WTC11 (cell line): Measurements from ENCODE around the gene TTLL4. TPM values are rescaled to one million over a fixed set of nuclear protein-coding genes. Genes with fewer than 3 reads are reported as not detected.

ENCODE experiments used
- ATAC-seq: fragments of 200-7000 bp; cut with Tn5 transposase; 2 replicates; pipeline ENCODE4 v1.10.0; 2021; ENCODE audit warnings: mild to moderate bottlenecking, moderate library complexity
- CTCF ChIA-PET: fragments of 300-600 bp; sonication (Branson Sonifier 250); formaldehyde crosslinking; loops from one replicate; lab custom pipeline; 2021; ENCODE audit warnings: antibody characterized with exemption; lab: Charles Lee
- POLR2A ChIA-PET: fragments of 350-600 bp; sonication (Branson Sonifier 250); formaldehyde crosslinking; loops from one replicate; lab custom pipeline; 2021; ENCODE audit warnings: antibody characterized with exemption; lab: Charles Lee
- DNase-seq: peaks from one replicate; pipeline ENCODE4 v3.0.0; 2021; ENCODE audit warnings: low spot score
- H3K27ac Mint-ChIP-seq: 2 replicates; pipeline ENCODE4 v1.8.0; 2021; ENCODE audit warnings: mixed read lengths
- H3K27me3 Mint-ChIP-seq: 2 replicates; pipeline ENCODE4 v1.8.0; 2021; ENCODE audit warnings: low read depth, mild to moderate bottlenecking, moderate library complexity, mixed read lengths
- H3K36me3 Mint-ChIP-seq: 2 replicates; pipeline ENCODE4 v1.8.0; 2021; ENCODE audit warnings: mixed read lengths
- H3K4me1 Mint-ChIP-seq: 2 replicates; pipeline ENCODE4 v1.8.0; 2022; ENCODE audit warnings: mixed read lengths
- H3K4me3 Mint-ChIP-seq: 2 replicates; pipeline ENCODE4 v1.8.0; 2021; ENCODE audit warnings: mild to moderate bottlenecking, moderate library complexity, mixed read lengths
- H3K9me3 Mint-ChIP-seq: 2 replicates; pipeline ENCODE4 v1.8.0; 2021; ENCODE audit warnings: mixed read lengths
- MXD4 ChIP-seq: fragments of 250-450 bp; sonication (Bioruptor Pico); IDR thresholded peaks from 2 replicates; pipeline ENCODE4 v1.8.0; 2021; ENCODE audit warnings: mild to moderate bottlenecking, moderate library complexity, borderline replicate concordance
- NFATC4 ChIP-seq: fragments of 250-450 bp; sonication (Bioruptor Pico); IDR thresholded peaks from 2 replicates; pipeline ENCODE4 v1.9.0; 2021; ENCODE audit warnings: mild to moderate bottlenecking
- NR1H2 ChIP-seq: sonication (generic); formaldehyde crosslinking; IDR thresholded peaks from 2 replicates; pipeline ENCODE4 v1.9.0; 2021; ENCODE audit warnings: mild to moderate bottlenecking, moderate library complexity, missing genetic modification reagents
- NR3C1 ChIP-seq: sonication (generic); formaldehyde crosslinking; conservative IDR thresholded peaks from 2 replicates; pipeline ENCODE4 v1.8.1; 2023; ENCODE audit warnings: low read depth, mild to moderate bottlenecking, missing genetic modification reagents
- RORB ChIP-seq: fragments of 250-450 bp; sonication (Bioruptor Pico); IDR thresholded peaks from 2 replicates; pipeline ENCODE4 v1.9.0; 2021; ENCODE audit warnings: mild to moderate bottlenecking
- TEAD1 ChIP-seq: sonication (generic); formaldehyde crosslinking; IDR thresholded peaks from 2 replicates; pipeline ENCODE4 v1.8.0; 2022; ENCODE audit warnings: mild to moderate bottlenecking, missing genetic modification reagents
- total RNA-seq: library from RNA; stranded (reverse); gene quantifications from 3 replicates; pipeline ENCODE4 v1.2.3, GENCODE V29; 2021
- TF ChIP-seq, protein P1 (sequence below): sonication (generic); formaldehyde crosslinking; IDR thresholded peaks from 2 replicates; pipeline ENCODE4 v1.8.1; 2023; ENCODE audit warnings: mild to moderate bottlenecking, missing genetic modification reagents
- TF ChIP-seq, protein P2 (sequence below): sonication (generic); formaldehyde crosslinking; IDR thresholded peaks from 2 replicates; pipeline ENCODE4 v1.8.0; 2022; ENCODE audit warnings: mild to moderate bottlenecking, missing genetic modification reagents
- TF ChIP-seq, protein P3 (sequence below): fragments of 250-450 bp; sonication (Bioruptor Pico); IDR thresholded peaks from 2 replicates; pipeline ENCODE4 v1.9.0; 2021; ENCODE audit warnings: mild to moderate bottlenecking
- TF ChIP-seq, protein P4 (sequence below): sonication (generic); formaldehyde crosslinking; conservative IDR thresholded peaks from 2 replicates; pipeline ENCODE4 v1.8.1; 2023; ENCODE audit warnings: mild to moderate bottlenecking, low read depth, missing genetic modification reagents, moderate library complexity
- TF ChIP-seq, protein P5 (sequence below): sonication (generic); formaldehyde crosslinking; IDR thresholded peaks from 2 replicates; pipeline ENCODE4 v1.8.0; 2023; ENCODE audit warnings: mild to moderate bottlenecking, missing genetic modification reagents
- TF ChIP-seq, protein P6 (sequence below): sonication (generic); formaldehyde crosslinking; IDR thresholded peaks from 2 replicates; pipeline ENCODE4 v1.8.1; 2022; ENCODE audit warnings: missing genetic modification reagents, borderline replicate concordance

The TTLL4 gene
- total RNA-seq, 1 experiment from 2014 or later: 87.4 TPM

DNA sequence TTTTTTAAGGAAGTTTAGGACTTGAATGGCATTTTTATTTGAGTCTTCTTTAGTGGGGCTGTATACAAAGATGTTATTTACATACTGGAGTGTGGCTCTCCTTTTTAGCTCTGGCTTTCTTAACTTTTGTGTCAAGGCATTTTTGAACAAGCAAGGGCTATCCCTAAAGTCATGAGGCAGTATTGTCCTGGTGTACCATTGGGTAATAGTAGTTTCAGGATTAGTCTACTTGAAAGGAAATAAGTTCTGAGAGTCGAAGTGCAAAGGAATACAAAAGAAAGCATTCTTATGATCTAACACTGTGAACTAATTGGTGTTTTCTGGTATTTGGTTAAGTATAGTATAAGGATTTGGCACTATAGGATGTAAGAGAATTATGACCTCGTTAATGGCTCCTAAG, 69.4 kb downstream of the TTLL4 start (continued):
- TF ChIP-seq, protein P1, sequence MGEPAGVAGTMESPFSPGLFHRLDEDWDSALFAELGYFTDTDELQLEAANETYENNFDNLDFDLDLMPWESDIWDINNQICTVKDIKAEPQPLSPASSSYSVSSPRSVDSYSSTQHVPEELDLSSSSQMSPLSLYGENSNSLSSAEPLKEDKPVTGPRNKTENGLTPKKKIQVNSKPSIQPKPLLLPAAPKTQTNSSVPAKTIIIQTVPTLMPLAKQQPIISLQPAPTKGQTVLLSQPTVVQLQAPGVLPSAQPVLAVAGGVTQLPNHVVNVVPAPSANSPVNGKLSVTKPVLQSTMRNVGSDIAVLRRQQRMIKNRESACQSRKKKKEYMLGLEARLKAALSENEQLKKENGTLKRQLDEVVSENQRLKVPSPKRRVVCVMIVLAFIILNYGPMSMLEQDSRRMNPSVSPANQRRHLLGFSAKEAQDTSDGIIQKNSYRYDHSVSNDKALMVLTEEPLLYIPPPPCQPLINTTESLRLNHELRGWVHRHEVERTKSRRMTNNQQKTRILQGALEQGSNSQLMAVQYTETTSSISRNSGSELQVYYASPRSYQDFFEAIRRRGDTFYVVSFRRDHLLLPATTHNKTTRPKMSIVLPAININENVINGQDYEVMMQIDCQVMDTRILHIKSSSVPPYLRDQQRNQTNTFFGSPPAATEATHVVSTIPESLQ (CRISPR knock-in tag): no peak
- no peak for TF ChIP-seq MXD4
- TF ChIP-seq, protein P2, sequence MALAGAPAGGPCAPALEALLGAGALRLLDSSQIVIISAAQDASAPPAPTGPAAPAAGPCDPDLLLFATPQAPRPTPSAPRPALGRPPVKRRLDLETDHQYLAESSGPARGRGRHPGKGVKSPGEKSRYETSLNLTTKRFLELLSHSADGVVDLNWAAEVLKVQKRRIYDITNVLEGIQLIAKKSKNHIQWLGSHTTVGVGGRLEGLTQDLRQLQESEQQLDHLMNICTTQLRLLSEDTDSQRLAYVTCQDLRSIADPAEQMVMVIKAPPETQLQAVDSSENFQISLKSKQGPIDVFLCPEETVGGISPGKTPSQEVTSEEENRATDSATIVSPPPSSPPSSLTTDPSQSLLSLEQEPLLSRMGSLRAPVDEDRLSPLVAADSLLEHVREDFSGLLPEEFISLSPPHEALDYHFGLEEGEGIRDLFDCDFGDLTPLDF: no peak
- TF ChIP-seq, protein P3, sequence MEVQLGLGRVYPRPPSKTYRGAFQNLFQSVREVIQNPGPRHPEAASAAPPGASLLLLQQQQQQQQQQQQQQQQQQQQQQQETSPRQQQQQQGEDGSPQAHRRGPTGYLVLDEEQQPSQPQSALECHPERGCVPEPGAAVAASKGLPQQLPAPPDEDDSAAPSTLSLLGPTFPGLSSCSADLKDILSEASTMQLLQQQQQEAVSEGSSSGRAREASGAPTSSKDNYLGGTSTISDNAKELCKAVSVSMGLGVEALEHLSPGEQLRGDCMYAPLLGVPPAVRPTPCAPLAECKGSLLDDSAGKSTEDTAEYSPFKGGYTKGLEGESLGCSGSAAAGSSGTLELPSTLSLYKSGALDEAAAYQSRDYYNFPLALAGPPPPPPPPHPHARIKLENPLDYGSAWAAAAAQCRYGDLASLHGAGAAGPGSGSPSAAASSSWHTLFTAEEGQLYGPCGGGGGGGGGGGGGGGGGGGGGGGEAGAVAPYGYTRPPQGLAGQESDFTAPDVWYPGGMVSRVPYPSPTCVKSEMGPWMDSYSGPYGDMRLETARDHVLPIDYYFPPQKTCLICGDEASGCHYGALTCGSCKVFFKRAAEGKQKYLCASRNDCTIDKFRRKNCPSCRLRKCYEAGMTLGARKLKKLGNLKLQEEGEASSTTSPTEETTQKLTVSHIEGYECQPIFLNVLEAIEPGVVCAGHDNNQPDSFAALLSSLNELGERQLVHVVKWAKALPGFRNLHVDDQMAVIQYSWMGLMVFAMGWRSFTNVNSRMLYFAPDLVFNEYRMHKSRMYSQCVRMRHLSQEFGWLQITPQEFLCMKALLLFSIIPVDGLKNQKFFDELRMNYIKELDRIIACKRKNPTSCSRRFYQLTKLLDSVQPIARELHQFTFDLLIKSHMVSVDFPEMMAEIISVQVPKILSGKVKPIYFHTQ (CRISPR knock-in tag): no peak
- TF ChIP-seq, protein P4, sequence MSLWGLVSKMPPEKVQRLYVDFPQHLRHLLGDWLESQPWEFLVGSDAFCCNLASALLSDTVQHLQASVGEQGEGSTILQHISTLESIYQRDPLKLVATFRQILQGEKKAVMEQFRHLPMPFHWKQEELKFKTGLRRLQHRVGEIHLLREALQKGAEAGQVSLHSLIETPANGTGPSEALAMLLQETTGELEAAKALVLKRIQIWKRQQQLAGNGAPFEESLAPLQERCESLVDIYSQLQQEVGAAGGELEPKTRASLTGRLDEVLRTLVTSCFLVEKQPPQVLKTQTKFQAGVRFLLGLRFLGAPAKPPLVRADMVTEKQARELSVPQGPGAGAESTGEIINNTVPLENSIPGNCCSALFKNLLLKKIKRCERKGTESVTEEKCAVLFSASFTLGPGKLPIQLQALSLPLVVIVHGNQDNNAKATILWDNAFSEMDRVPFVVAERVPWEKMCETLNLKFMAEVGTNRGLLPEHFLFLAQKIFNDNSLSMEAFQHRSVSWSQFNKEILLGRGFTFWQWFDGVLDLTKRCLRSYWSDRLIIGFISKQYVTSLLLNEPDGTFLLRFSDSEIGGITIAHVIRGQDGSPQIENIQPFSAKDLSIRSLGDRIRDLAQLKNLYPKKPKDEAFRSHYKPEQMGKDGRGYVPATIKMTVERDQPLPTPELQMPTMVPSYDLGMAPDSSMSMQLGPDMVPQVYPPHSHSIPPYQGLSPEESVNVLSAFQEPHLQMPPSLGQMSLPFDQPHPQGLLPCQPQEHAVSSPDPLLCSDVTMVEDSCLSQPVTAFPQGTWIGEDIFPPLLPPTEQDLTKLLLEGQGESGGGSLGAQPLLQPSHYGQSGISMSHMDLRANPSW (CRISPR knock-in tag): no peak

DNA sequence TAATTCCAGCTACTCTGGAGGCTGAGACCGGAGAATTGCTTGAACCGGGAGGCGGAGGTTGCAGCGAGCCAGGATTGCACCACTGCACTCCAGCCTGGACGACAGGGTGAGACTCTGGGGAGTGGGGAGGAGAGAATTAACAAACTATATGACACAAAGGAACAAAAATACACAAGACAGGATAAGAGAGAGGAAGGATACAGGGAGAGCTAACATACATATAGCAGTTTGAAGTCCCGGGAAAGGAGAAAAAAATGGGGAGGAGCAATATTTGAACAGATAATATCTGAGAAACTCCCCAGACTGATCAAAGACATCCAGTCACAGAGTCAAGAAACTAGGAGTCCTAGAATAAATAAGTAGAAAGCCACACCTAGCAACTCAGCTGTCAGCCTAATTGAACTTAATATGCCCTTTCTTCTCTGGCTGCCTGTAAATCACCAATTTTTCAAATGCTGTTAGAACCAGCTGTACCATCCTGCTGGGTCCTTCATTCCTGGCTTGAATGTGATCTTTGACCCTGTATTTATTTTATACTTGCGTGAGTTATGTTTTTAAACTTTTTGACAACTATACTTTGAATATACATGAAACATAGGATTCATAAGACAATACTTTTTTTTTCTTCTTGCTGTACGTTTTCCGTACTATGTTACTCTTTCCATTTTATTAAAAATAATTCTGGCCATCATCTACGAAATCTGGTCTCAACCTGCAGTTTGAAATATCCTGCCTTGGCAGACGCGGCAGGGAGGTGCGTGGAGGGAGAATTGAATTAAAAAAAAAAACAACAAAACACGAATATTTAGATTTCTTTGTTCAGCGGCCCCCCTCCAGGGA, 70.4 kb downstream of the TTLL4 start:
- DNase-seq: no peak
- H3K9me3 Mint-ChIP-seq: peaks cover 17% of the 10 kb centered on the region
- no peak overlapping the region for H3K27ac Mint-ChIP-seq
- ChIA-PET CTCF (interaction anchor here (1.1 to 2.3 kb wide), 5 partner anchors 12 to 70 kb away, joined by 3 to 18 read pairs (median 3); partner anchors contain the start of gene TTLL4), POLR2A (interaction anchor here (0.6 kb wide), 1 partner anchor 50 kb away, joined by 3 read pairs; no protein-coding TSS in a partner anchor)
- TF ChIP-seq NR3C1 (no peak), NR1H2 (CRISPR knock-in tag) (no peak), NFATC4 (no peak), TEAD1 (CRISPR knock-in tag) (no peak), RORB (CRISPR knock-in tag) (no peak)
- TF ChIP-seq, protein P5, sequence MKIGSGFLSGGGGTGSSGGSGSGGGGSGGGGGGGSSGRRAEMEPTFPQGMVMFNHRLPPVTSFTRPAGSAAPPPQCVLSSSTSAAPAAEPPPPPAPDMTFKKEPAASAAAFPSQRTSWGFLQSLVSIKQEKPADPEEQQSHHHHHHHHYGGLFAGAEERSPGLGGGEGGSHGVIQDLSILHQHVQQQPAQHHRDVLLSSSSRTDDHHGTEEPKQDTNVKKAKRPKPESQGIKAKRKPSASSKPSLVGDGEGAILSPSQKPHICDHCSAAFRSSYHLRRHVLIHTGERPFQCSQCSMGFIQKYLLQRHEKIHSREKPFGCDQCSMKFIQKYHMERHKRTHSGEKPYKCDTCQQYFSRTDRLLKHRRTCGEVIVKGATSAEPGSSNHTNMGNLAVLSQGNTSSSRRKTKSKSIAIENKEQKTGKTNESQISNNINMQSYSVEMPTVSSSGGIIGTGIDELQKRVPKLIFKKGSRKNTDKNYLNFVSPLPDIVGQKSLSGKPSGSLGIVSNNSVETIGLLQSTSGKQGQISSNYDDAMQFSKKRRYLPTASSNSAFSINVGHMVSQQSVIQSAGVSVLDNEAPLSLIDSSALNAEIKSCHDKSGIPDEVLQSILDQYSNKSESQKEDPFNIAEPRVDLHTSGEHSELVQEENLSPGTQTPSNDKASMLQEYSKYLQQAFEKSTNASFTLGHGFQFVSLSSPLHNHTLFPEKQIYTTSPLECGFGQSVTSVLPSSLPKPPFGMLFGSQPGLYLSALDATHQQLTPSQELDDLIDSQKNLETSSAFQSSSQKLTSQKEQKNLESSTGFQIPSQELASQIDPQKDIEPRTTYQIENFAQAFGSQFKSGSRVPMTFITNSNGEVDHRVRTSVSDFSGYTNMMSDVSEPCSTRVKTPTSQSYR (CRISPR knock-in tag): no peak
- TF ChIP-seq, protein P3 (CRISPR knock-in tag): no peak
- TF ChIP-seq, protein P6, sequence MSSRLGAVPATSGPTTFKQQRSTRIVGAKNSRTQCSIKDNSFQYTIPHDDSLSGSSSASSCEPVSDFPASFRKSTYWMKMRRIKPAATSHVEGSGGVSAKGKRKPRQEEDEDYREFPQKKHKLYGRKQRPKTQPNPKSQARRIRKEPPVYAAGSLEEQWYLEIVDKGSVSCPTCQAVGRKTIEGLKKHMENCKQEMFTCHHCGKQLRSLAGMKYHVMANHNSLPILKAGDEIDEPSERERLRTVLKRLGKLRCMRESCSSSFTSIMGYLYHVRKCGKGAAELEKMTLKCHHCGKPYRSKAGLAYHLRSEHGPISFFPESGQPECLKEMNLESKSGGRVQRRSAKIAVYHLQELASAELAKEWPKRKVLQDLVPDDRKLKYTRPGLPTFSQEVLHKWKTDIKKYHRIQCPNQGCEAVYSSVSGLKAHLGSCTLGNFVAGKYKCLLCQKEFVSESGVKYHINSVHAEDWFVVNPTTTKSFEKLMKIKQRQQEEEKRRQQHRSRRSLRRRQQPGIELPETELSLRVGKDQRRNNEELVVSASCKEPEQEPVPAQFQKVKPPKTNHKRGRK (CRISPR knock-in tag): no peak
- H3K4me1 Mint-ChIP-seq: peaks cover 17% of the 10 kb centered on the region
- peaks cover 61% of the 10 kb centered on the region for H3K27me3 Mint-ChIP-seq
- no peak for ATAC-seq
- peak overlapping the region; percentile 86 for H3K4me3 Mint-ChIP-seq
- H3K36me3 Mint-ChIP-seq: peaks cover 8% of the 10 kb centered on the region
